Liver (tissue), 9 donors: ENCODE measurements around the gene GTSE1. TPM values are rescaled to one million over a fixed set of nuclear protein-coding genes. Genes with fewer than 3 reads are reported as not detected.

ENCODE experiments used
- DNase-seq: peaks from one replicate; pipeline ENCODE4 v3.0.0-alpha.2; 2017; ENCODE audit warnings: low spot score
- H3K27ac ChIP-seq, 2 donors: one replicate each; pipeline ENCODE4 v1.7.0; 2013; ENCODE audit warnings: inconsistent platforms in 2 of 2, low read length in 2 of 2, control low read depth in 1 of 2, low read depth in 1 of 2, mild to moderate bottlenecking in 1 of 2
- H3K27me3 ChIP-seq, 4 donors: one replicate each; pipeline versions ENCODE4 v1.6.1 to v1.7.0; 2013; ENCODE audit warnings: low read length in 3 of 4, inconsistent platforms in 1 of 4, mild to moderate bottlenecking in 1 of 4, moderate library complexity in 1 of 4; ENCODE audit not compliant: control insufficient read depth in 4 of 4, insufficient read depth in 4 of 4
- H3K36me3 ChIP-seq, 4 donors: one replicate each; pipeline versions ENCODE4 v1.6.1 to v1.7.0; 2013; ENCODE audit warnings: low read length in 3 of 4, mild to moderate bottlenecking in 3 of 4, low read depth in 1 of 4, moderate library complexity in 1 of 4; ENCODE audit not compliant: control insufficient read depth in 4 of 4, insufficient read depth in 3 of 4
- H3K4me1 ChIP-seq, 4 donors: one replicate each; pipeline versions ENCODE4 v1.6.1 to v1.7.0; 2013; ENCODE audit warnings: low read length in 3 of 4, mild to moderate bottlenecking in 3 of 4, moderate library complexity in 1 of 4; ENCODE audit not compliant: control insufficient read depth in 4 of 4, insufficient read depth in 4 of 4
- H3K4me3 ChIP-seq, 3 donors: one replicate each; pipeline versions ENCODE4 v1.6.1 to v1.7.0; 2013; ENCODE audit warnings: low read length in 3 of 3, control low read depth in 1 of 3, low read depth in 1 of 3, mild to moderate bottlenecking in 1 of 3
- H3K9ac ChIP-seq, 2 donors: one replicate each; pipeline ENCODE4 v1.7.0; 2013; ENCODE audit warnings: low read length in 2 of 2, mild to moderate bottlenecking in 2 of 2, moderate library complexity in 2 of 2, control low read depth in 1 of 2, low read depth in 1 of 2
- H3K9me3 ChIP-seq, 4 donors: one replicate each; pipeline versions ENCODE4 v1.6.1 to v1.7.0; 2013; ENCODE audit warnings: low read length in 3 of 4; ENCODE audit not compliant: control insufficient read depth in 4 of 4
- CTCF ChIP-seq: fragments of 150-350 bp; IDR thresholded peaks from 2 replicates; pipeline ENCODE4 v1.5.1; 2017; ENCODE audit warnings: improper control_type of control experiment, low read depth, low read length; ENCODE audit not compliant: missing input control
- EGR1 ChIP-seq, 2 donors: IDR thresholded peaks; 2 replicates each; pipeline ENCODE4 v1.6.1; 2016 to 2018; ENCODE audit warnings: antibody characterized with exemption in 2 of 2, low read depth in 2 of 2
- FOXA1 ChIP-seq: IDR thresholded peaks from 2 replicates; pipeline ENCODE4 v1.6.1; 2016; ENCODE audit warnings: antibody characterized with exemption
- FOXA2 ChIP-seq: IDR thresholded peaks from 2 replicates; pipeline ENCODE4 v1.6.1; 2016; ENCODE audit warnings: antibody characterized with exemption
- GABPA ChIP-seq, 2 donors: IDR thresholded peaks in 1 of 2; conservative IDR thresholded peaks in 1 of 2; 2 replicates each; pipeline ENCODE4 v1.6.1; 2016; ENCODE audit warnings: antibody characterized with exemption in 2 of 2, mild to moderate bottlenecking in 1 of 2, moderate library complexity in 1 of 2
- HNF4A ChIP-seq, 2 donors: conservative IDR thresholded peaks; 2 replicates each; pipeline ENCODE4 v1.6.1; 2016; ENCODE audit warnings: antibody characterized with exemption in 2 of 2, mild to moderate bottlenecking in 2 of 2
- HNF4G ChIP-seq: IDR thresholded peaks from 2 replicates; pipeline ENCODE4 v1.6.1; 2016; ENCODE audit warnings: antibody characterized with exemption
- JUND ChIP-seq, 2 donors: IDR thresholded peaks; 2 replicates each; pipeline ENCODE4 v1.6.1; 2016; ENCODE audit warnings: antibody characterized with exemption in 2 of 2
- MAX ChIP-seq: IDR thresholded peaks from 2 replicates; pipeline ENCODE4 v1.6.1; 2016; ENCODE audit warnings: antibody characterized with exemption
- NR2F2 ChIP-seq: IDR thresholded peaks from 2 replicates; pipeline ENCODE4 v1.6.1; 2016; ENCODE audit warnings: antibody characterized with exemption
- RAD21 ChIP-seq, 2 donors: IDR thresholded peaks; 2 replicates each; pipeline ENCODE4 v1.6.1; 2016; ENCODE audit warnings: antibody characterized with exemption in 2 of 2, mild to moderate bottlenecking in 2 of 2
- RXRA ChIP-seq, 2 donors: IDR thresholded peaks; 2 replicates each; pipeline ENCODE4 v1.6.1; 2017 to 2018; ENCODE audit warnings: antibody characterized with exemption in 2 of 2, mild to moderate bottlenecking in 1 of 2
- SP1 ChIP-seq: IDR thresholded peaks from 2 replicates; pipeline ENCODE4 v1.6.1; 2018; ENCODE audit warnings: antibody characterized with exemption, mild to moderate bottlenecking
- TAF1 ChIP-seq: conservative IDR thresholded peaks from 2 replicates; pipeline ENCODE4 v1.6.1; 2016; ENCODE audit warnings: antibody characterized with exemption, mild to moderate bottlenecking
- WGBS: extraction: QIAGEN DNeasy Blood & Tissue Kit; methylation state at CpG from one replicate; pipeline ENCODE4 v1.1.7; 2013; 5-methylcytosine and 5-hydroxymethylcytosine counted together
- polyA plus RNA-seq, 2 donors: library from polyadenylated mRNA; stranded (reverse) in 1 of 2; unstranded in 1 of 2; fragments of 200-250 nt in 1 of 2; fragments of >200 nt in 1 of 2; fragmentation: Nextera tagmentation in 1 of 2; extraction: Ambion mirVana in 1 of 2; gene quantifications; one replicate each; pipeline versions ENCODE4 v1.2.1 to v1.2.3, GENCODE V29; 2013 to 2015
- total RNA-seq, 2 donors: library from RNA; depleted of rRNA; stranded (reverse); fragments of >200 nt; gene quantifications; one replicate each; pipeline ENCODE4 v1.2.3, GENCODE V29; 2014
- TF ChIP-seq, protein P1 (sequence below): IDR thresholded peaks from 2 replicates; pipeline ENCODE4 v1.6.1; 2016; ENCODE audit warnings: antibody characterized with exemption
- TF ChIP-seq, protein P2 (sequence below): IDR thresholded peaks from 2 replicates; pipeline ENCODE4 v1.6.1; 2016; ENCODE audit warnings: antibody characterized with exemption
- donor health status: healthy.
- donor health status: healthy.
- donor health status: healthy.
- donor health status: healthy.
- donor health status: healthy.

The GTSE1 gene
- total and polyA plus RNA-seq, 4 donors = 0.17 to 13.9 (median 0.85) TPM

- TF ChIP-seq, protein P1, sequence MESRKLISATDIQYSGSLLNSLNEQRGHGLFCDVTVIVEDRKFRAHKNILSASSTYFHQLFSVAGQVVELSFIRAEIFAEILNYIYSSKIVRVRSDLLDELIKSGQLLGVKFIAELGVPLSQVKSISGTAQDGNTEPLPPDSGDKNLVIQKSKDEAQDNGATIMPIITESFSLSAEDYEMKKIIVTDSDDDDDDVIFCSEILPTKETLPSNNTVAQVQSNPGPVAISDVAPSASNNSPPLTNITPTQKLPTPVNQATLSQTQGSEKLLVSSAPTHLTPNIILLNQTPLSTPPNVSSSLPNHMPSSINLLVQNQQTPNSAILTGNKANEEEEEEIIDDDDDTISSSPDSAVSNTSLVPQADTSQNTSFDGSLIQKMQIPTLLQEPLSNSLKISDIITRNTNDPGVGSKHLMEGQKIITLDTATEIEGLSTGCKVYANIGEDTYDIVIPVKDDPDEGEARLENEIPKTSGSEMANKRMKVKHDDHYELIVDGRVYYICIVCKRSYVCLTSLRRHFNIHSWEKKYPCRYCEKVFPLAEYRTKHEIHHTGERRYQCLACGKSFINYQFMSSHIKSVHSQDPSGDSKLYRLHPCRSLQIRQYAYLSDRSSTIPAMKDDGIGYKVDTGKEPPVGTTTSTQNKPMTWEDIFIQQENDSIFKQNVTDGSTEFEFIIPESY = no peak
- TF ChIP-seq NR2F2 = no peak
- TF ChIP-seq MAX = no peak
Measured at GRCh38 chr22:46354176-46354992, 57.7 kb downstream of the GTSE1 start (continued).

DNA sequence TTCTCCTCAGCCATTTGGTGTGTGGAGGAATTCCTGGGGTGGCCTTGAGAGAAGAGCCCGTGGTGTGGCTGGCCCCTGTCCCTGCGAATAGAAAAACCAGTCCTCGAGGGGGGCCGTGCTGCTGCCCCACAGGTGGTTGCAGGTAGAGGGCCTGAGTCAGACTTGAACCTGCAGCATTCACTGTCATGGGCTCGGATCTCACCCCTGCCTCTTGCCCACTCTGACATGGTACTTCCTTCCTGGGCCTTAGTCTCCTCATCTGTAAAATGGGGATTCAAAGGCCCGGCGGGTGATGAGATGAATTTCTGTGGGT, 58.3 kb downstream of the GTSE1 start:
- Histone ChIP-seq H3K9me3 (no peaks in the 10 kb centered on the region), H3K9ac (no peak overlapping the region), H3K4me3 (no peak overlapping the region), H3K27me3 (no peaks in the 10 kb centered on the region), H3K36me3 (peaks cover 14 to 61% (median 32%) of the 10 kb centered on the region in 4 donors), H3K4me1 (no peaks in the 10 kb centered on the region), H3K27ac (no peak overlapping the region)
- DNase-seq = no peak
- WGBS = 90% methylated on average over 7 of the region's 7 CpGs
- no peak for TF ChIP-seq SP1
- no peak for TF ChIP-seq TAF1

- H3K9ac ChIP-seq = no peak overlapping the region
- no peak overlapping the region for H3K27ac ChIP-seq
- 53% methylated on average over 22 of the region's 22 CpGs for WGBS
- no peak overlapping the region for H3K4me3 ChIP-seq
- no peaks in the 10 kb centered on the region for H3K9me3 ChIP-seq
- H3K36me3 ChIP-seq = peaks cover 11 to 59% (median 31%) of the 10 kb centered on the region in 4 donors
- TF ChIP-seq CTCF (peak; percentile 73), NR2F2 (no peak), RAD21 (IDR thresholded peaks at IDR 0.05) (peak; percentile 83 to 93)
- H3K4me1 ChIP-seq = no peaks in the 10 kb centered on the region
- peak; percentile 74 for DNase-seq
- H3K27me3 ChIP-seq = no peaks in the 10 kb centered on the region
Measured at GRCh38 chr22:46355369-46355995, 58.8 kb downstream of the GTSE1 start.

DNA sequence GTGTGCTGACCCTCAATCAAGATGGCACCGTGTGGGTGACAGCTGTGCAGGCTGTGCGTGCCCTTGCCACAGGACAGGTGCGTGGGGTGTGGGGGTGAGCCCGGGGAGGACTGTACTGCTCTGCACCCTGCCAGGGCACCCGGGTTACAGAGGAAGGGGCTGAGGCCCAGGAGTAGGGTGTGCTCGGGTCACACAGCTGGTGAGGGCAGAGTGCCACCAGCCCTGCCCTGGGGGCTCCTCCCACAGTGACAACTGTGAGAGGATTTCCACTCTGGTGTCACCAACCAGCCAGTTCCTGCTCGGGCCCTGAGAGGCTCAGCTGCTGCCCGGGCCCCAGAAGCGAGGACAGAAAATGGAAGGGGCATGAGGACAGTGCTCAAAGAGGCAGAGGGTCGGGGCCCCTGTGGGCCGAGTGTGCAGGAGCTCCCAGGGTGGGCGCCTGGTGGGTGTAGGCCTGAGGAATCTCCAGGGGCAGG, 59.4 kb downstream of the GTSE1 start:
- H3K9me3 ChIP-seq = no peaks in the 10 kb centered on the region
- DNase-seq = no peak
- H3K4me3 ChIP-seq = no peak overlapping the region
- no peaks in the 10 kb centered on the region for H3K4me1 ChIP-seq
- no peak overlapping the region for H3K27ac ChIP-seq
- H3K9ac ChIP-seq = no peak overlapping the region
- no peaks in the 10 kb centered on the region for H3K27me3 ChIP-seq
- 89% methylated on average over 12 of the region's 12 CpGs for WGBS
- H3K36me3 ChIP-seq = peaks cover 9 to 54% (median 28%) of the 10 kb centered on the region in 4 donors
- TF ChIP-seq, protein P2, sequence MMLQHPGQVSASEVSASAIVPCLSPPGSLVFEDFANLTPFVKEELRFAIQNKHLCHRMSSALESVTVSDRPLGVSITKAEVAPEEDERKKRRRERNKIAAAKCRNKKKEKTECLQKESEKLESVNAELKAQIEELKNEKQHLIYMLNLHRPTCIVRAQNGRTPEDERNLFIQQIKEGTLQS = no peak
- TF ChIP-seq TAF1 = no peak
- TF ChIP-seq EGR1 (IDR thresholded peaks at IDR 0.05; ENCODE audit: low read depth in 2 of 2) = no peak
- TF ChIP-seq SP1 = no peak
- TF ChIP-seq HNF4G = no peak
- no peak for TF ChIP-seq HNF4A (conservative IDR thresholded peaks at IDR 0.05)
- no peak for TF ChIP-seq GABPA (IDR thresholded peaks at IDR 0.05 in 1 of 2, conservative IDR thresholded peaks at IDR 0.05 in 1 of 2)
- no peak for TF ChIP-seq FOXA1
- no peak for TF ChIP-seq CTCF
- TF ChIP-seq JUND (IDR thresholded peaks at IDR 0.05) = no peak
- TF ChIP-seq RAD21 (IDR thresholded peaks at IDR 0.05) = no peak
- TF ChIP-seq RXRA (IDR thresholded peaks at IDR 0.05) = no peak
- TF ChIP-seq FOXA2 = no peak
